Nephron (organoid): ENCODE data around the gene NRBF2.

Experiments
- H3K27ac Mint-ChIP-seq, 3 experiments: 2 replicates each; pipeline ENCODE4 v1.8.0; 2020; ENCODE audit warnings: mixed read lengths in 3 of 3, mild to moderate bottlenecking in 2 of 3, moderate library complexity in 1 of 3
- H3K27me3 Mint-ChIP-seq: 2 replicates; pipeline ENCODE4 v1.8.0; 2021; ENCODE audit warnings: low read depth, mild to moderate bottlenecking, moderate library complexity, mixed read lengths
- H3K36me3 Mint-ChIP-seq: 2 replicates; pipeline ENCODE4 v1.8.0; 2020; ENCODE audit warnings: low read depth, mixed read lengths
- H3K4me1 Mint-ChIP-seq: 2 replicates; pipeline ENCODE4 v1.8.0; 2020; ENCODE audit warnings: mixed read lengths
- H3K4me3 Mint-ChIP-seq, 3 experiments: 2 replicates each; pipeline ENCODE4 v1.8.0; 2020; ENCODE audit warnings: mild to moderate bottlenecking in 3 of 3, mixed read lengths in 3 of 3, moderate library complexity in 2 of 3
- H3K9me3 Mint-ChIP-seq: 2 replicates; pipeline ENCODE4 v1.8.0; 2020; ENCODE audit warnings: mixed read lengths
- CTCF ChIP-seq, 3 experiments: fragments of 200-600 bp; sonication (generic); IDR thresholded peaks; one replicate each; pipeline ENCODE4 v1.5.0; 2021; ENCODE audit warnings: antibody characterized with exemption in 3 of 3; ENCODE audit not compliant: unreplicated experiment in 3 of 3

The NRBF2 gene

GRCh38 chr10:63129888-63130287, 3.2 kb upstream of the NRBF2 start:
- no peak overlapping the region for H3K27ac Mint-ChIP-seq
- TF ChIP-seq CTCF (IDR thresholded peaks at IDR 0.05; ENCODE audit: unreplicated experiment in 3 of 3) = no peak
- peaks cover 3% of the 10 kb centered on the region for H3K36me3 Mint-ChIP-seq
- H3K4me1 Mint-ChIP-seq = peaks cover 6% of the 10 kb centered on the region
- H3K4me3 Mint-ChIP-seq = peak overlapping the region in 2 of 3 experiments; percentile 18 to 19
- H3K9me3 Mint-ChIP-seq = peaks cover 14% of the 10 kb centered on the region
- peaks cover 9% of the 10 kb centered on the region for H3K27me3 Mint-ChIP-seq

GRCh38 chr10:63132651-63133055, 475 bp upstream of the NRBF2 start:
- Mint-ChIP-seq H3K36me3 (peaks cover 3% of the 10 kb centered on the region), H3K9me3 (peaks cover 14% of the 10 kb centered on the region)

GRCh38 chr10:63133821-63134557, 861 bp downstream of the NRBF2 start:
- Mint-ChIP-seq H3K4me1 (peaks cover 9% of the 10 kb centered on the region), H3K9me3 (peaks cover 14% of the 10 kb centered on the region), H3K27me3 (peaks cover 4% of the 10 kb centered on the region), H3K4me3 (peak overlapping the region; percentile 86 to 91 (median 89)), H3K36me3 (peaks cover 3% of the 10 kb centered on the region), H3K27ac (peak overlapping the region; percentile 91 to 97 (median 93))
- TF ChIP-seq CTCF (IDR thresholded peaks at IDR 0.05; ENCODE audit: unreplicated experiment in 3 of 3) = no peak

More at GRCh38 chr10:63132651-63133055, 475 bp upstream of the NRBF2 start:
- H3K4me1 Mint-ChIP-seq = peaks cover 9% of the 10 kb centered on the region
- H3K27me3 Mint-ChIP-seq = peaks cover 4% of the 10 kb centered on the region
- TF ChIP-seq CTCF (IDR thresholded peaks at IDR 0.05; ENCODE audit: unreplicated experiment in 3 of 3) = no peak
- H3K27ac Mint-ChIP-seq = peak overlapping the region; percentile 93 to 97 (median 95)
- H3K4me3 Mint-ChIP-seq = peak overlapping the region; percentile 86 to 91 (median 89)

- Mint-ChIP-seq H3K27me3 (no peaks in the 10 kb centered on the region), H3K9me3 (peaks cover 6% of the 10 kb centered on the region), H3K27ac (peak overlapping the region in 1 of 3 experiments; percentile 43), H3K4me1 (peaks cover 9% of the 10 kb centered on the region), H3K4me3 (no peak overlapping the region), H3K36me3 (peaks cover 10% of the 10 kb centered on the region)
- TF ChIP-seq CTCF (IDR thresholded peaks at IDR 0.05; ENCODE audit: unreplicated experiment in 3 of 3) = no peak
These were observed 4.2 kb downstream of the NRBF2 start for GRCh38 chr10:63137306-63137705.

- Mint-ChIP-seq H3K4me1 (peaks cover 4% of the 10 kb centered on the region), H3K27me3 (no peaks in the 10 kb centered on the region), H3K27ac (no peak overlapping the region), H3K36me3 (peaks cover 10% of the 10 kb centered on the region), H3K9me3 (no peaks in the 10 kb centered on the region), H3K4me3 (no peak overlapping the region)
- no peak for TF ChIP-seq CTCF (IDR thresholded peaks at IDR 0.05; ENCODE audit: unreplicated experiment in 3 of 3)
These were observed 6.9 kb downstream of the NRBF2 start for GRCh38 chr10:63140077-63140476.

- Mint-ChIP-seq H3K27ac (no peak overlapping the region), H3K4me3 (no peak overlapping the region), H3K27me3 (no peaks in the 10 kb centered on the region), H3K36me3 (peaks cover 15% of the 10 kb centered on the region), H3K4me1 (peaks cover 4% of the 10 kb centered on the region), H3K9me3 (no peaks in the 10 kb centered on the region)
- TF ChIP-seq CTCF (IDR thresholded peaks at IDR 0.05; ENCODE audit: unreplicated experiment in 3 of 3) = no peak
These were observed 9.0 kb downstream of the NRBF2 start for GRCh38 chr10:63142136-63142535.
